Tibial nerve (tissue), 3 donors: ENCODE results near the gene SGK1.

ENCODE experiments used
- CTCF ChIP-seq, 5 experiments: fragments of 200-600 bp in 3 of 5; fragments of 450-650 bp in 2 of 5; sonication (generic) in 3 of 5; IDR thresholded peaks; one replicate each; pipeline ENCODE4 v1.5.1; 2016 to 2019; ENCODE audit warnings: antibody characterized with exemption in 5 of 5, mild to moderate bottlenecking in 3 of 5, moderate library complexity in 2 of 5
- POLR2A ChIP-seq, 2 donors: fragments of 450-650 bp; IDR thresholded peaks; one replicate each; pipeline ENCODE4 v1.6.1; 2017; ENCODE audit warnings: antibody characterized with exemption in 2 of 2, mild to moderate bottlenecking in 2 of 2, moderate library complexity in 2 of 2

DNA sequence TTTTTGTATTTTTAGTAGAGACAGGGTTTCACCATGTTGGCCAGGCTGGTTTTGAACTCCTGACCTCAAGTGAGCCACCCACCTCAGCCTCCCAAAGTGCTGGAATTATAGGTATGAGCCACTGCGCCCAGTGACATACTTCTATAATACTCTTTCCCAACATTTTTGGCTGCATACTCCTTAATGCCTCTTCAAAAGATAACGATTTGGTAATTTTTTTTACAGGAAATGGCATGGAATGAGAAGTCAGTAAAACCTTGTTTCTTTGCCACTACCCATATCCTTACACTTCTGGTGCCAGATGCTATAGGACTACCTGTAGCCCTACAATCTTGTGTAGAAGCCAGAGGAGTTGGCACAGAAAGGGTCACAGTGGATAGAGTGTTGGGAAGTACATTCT, 41.4 kb upstream of the SGK1 start:
- TF ChIP-seq CTCF (IDR thresholded peaks at IDR 0.05) (no peak), POLR2A (IDR thresholded peaks at IDR 0.05) (no peak)
